ENCODE results near the gene CTNNB1.
A peak's percentile ranks its signal among the peaks of the same experiment; 100 is the strongest.

CTNNB1 gene

DNA sequence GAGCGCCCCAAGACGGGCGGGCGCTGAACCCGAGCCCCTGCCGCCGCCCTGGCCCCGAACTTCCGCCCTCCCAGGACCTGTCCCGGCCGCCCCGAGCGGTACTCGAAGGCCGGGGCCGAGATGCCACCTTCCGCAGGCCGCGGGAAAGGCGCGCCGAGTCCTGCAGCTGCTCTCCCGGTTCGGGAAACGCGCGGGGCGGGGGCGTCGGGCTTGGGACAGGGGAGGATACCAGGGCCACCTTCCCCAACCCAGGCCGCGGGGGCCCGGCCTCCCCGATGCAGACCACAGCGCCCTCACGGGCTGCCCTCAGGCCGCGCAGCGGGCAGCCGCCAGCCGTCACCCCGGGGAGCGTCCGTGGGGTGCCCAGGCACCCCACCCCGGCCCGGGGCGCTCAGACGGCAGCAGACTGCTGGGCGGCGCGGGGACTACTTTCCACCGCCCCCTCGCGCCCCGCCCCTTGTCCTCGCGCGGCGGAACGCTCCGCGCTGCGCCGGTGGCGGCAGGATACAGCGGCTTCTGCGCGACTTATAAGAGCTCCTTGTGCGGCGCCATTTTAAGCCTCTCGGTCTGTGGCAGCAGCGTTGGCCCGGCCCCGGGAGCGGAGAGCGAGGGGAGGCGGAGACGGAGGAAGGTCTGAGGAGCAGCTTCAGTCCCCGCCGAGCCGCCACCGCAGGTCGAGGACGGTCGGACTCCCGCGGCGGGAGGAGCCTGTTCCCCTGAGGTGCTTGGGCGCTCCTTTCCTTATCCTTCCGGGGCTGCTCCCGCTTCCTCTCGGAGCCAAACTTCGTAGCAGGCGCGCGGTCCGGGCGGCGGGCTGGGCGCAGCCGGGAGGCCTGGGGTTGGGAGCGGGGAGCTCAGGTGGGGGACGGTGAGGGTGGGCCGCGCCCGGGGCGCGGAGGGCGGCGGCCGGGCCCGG, at the start of gene CTNNB1:
Gene CTNNB1 (plus strand): TSS at position 556 of the 916 bp plus-strand sequence. CDS start 24,564 bp downstream, outside the sequence.
- peak; percentile 84 to 89 for DNase-seq (ENCODE audit: low read depth in 2 of 2)

DNA sequence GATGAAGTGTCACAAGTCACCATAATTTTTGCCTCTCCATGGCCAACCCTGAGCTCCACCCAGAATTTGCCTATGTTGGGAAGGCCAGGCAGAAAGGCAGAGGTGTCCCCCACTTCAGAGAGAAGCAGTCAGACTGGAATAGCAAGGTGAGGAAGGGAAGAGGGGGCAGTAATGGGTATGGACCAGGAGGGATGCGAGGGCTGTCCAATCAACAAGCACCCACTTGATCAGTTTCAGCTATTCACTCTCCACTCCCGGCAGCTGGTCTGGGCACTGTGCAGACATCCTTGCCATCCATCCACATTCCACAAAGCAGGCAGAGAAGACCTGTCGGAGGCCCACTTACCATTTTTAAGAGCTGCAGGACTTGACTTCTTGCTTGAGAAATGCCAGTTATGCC, 43.5 kb upstream of the CTNNB1 start:
- DNase-seq (ENCODE audit: low read depth in 2 of 2) = no peak

DNA sequence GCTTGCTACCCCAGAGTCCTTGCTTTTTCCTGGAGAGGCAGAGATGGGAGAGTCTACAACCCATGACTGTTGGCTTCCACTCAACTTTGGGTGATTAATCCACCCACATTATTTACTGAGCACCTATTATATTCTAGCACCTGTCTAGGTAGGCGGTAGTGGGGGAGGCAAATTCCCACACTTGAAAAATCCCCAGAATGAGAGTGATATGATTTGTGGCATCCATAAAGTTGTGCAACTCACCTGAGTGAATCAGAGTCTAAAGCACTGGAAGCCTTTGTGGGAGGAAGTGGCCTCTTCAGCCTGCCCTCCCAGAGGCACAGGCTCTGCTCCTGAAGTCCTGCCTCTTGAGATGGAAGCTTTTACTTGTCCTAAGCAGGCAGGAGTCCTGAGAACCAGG, 40.4 kb upstream of the CTNNB1 start:
- no peak for DNase-seq (ENCODE audit: low read depth in 2 of 2)

DNA sequence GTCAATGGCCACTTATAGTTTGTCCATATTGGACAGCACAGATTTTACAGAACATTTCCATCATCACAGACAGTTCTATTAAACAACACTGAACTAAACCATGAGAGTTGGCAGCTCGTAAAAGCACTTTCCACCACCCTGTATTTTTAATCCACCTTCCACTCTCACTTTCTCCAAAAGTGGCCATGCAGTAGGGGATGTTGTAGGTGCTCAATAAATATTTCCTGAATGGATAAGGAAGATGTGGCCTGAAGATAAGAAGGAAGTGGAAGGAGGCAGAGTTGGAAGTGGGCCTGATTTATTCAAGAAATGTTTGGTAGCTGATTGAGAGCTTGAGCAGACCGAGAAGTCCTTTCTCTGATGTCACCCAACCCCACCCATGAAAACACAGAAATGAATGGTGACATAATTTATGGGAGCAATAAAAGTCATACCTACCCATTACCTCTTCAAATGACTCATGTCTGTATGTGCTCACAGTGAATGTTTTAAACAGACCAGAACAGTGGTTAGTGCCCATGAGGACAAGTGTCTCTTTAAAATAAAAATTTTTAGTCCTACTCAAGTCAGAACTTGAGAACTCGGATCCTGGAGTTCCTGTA, 39.6 kb upstream of the CTNNB1 start:
- DNase-seq (ENCODE audit: low read depth in 2 of 2) = no peak

DNA sequence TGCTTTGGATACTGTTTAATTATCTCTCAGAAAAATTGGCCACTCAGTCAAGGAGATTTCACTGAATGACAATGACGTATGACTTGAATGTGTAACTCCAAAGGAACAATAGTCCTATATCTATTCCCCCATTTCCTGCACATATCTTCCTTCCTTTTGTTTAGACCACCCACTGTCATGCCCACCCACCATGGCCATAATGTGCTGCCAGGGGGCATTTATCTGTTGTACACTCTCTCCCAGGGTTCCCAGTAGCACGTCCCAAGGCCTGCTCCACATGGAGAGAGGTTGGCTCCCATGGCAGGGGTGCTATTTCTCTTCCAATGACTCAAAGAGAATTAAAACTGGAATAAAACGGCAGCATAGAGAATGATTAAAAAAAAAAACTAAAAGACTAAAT, 36.8 kb upstream of the CTNNB1 start:
- DNase-seq (ENCODE audit: low read depth in 2 of 2) = no peak

DNA sequence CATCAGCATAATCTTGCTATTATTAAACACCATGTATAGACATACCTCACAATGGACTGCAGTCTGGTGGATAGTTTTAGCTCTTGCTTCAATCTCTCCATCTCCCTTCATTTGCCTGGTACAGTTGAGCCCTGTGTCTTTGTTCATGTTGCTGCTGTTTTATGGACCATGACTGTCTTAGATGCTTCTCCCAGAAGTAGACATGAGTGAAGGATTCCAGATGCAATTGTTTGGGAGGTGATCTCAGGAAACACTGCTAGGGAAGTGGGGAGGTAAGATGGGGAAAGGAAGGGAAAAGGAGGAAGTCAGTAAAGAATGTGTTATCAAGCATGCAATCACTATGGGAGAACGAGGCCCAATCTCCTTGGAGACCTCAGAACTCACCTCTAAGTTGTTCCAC, 36.3 kb upstream of the CTNNB1 start:
- no peak for DNase-seq (ENCODE audit: low read depth in 2 of 2)

DNA sequence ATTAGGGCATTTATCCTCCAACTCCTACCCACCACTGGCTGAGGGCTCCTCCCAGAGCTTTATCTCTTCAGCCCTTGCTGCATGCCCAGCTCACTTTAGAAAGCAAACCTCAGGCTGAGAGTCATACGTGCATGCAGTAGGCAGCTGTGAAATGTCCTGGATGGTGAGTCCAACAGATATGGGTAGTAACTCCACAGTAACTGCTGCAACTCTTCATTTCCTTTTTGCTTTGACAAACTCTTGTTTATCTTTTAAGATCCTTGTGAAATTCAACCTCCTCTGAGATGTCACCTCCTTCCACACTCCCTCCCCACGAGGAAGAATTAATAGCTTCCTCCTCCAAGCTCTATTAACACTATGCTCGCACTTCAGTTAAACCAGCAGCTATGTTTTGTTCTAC, 35.9 kb upstream of the CTNNB1 start:
- DNase-seq (ENCODE audit: low read depth in 2 of 2) = no peak

DNA sequence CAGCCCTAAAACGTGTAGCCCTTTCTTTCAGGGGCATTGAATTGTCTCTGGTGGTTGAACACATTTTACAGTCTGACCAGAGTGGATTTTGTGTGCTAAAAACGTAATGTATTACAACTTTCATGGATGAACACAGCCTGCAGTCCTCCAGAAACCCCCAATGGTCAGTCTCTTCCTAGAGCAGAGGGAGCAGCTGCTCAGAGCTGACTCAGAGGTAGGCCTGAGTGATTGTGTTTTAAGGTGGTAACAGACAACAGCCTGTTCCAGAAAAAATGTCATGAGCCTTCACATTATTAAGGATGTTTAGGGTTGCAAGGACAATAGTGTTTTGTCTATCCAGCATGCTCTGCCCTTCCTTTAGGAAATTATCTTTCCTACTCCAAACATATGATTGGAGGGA, 34.5 kb upstream of the CTNNB1 start:
- no peak for DNase-seq (ENCODE audit: low read depth in 2 of 2)

DNA sequence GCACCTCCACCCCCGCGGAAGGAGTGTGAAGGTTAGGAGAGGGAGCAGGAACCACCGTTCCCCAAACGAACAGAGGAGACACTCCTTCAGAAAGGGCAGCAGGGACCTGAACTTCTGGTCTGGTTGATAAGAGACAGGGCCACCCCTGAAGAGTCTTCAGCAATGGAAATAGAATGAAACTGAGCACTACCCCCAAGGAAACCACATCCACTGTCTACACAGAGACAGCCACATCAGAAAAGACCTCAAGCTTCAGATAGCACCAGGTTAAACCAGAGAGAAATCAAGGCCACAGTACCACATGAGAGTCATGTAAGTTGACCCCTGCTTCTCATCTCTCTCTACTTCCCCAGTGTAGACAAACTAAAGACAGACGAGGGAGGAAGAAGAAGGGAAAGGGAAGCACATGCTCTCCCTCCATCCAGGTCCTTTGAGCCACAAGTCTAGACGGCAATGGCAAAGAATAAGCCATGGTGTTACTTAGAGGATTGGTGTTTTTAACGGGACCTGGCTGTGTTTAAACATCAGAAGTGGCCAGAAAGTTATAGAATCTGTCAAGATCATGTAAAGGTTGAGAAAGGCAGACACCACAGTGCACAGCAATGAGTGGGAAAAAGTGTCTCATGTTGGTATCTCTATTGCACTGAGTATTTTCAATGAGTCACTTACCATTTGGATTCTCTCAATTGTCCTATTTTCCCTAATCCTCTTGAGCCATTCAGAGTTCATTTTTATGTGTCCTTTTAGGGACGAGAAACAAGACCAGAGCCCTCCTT, 31.4 kb upstream of the CTNNB1 start:
- no peak for DNase-seq (ENCODE audit: low read depth in 2 of 2)

DNA sequence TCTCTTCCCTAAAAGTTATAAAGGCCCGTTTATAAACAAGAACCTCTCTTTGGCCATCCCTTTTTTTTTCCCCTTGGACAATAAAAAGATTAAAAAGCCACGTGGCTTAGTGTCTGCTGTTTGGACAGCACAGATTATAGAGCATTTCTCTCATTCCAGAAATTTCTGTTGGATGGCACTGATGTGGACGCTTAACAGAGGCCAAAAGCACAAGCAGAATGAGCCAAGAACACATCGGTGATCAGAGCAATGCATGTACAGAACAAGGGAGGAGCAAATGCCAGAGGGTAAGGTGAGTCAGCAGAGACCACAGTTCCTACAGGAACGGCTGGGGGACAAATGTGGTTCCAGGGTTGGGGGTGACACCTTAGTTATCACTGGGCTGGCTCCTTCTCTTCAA, 30.3 kb upstream of the CTNNB1 start:
- no peak for DNase-seq (ENCODE audit: low read depth in 2 of 2)

DNA sequence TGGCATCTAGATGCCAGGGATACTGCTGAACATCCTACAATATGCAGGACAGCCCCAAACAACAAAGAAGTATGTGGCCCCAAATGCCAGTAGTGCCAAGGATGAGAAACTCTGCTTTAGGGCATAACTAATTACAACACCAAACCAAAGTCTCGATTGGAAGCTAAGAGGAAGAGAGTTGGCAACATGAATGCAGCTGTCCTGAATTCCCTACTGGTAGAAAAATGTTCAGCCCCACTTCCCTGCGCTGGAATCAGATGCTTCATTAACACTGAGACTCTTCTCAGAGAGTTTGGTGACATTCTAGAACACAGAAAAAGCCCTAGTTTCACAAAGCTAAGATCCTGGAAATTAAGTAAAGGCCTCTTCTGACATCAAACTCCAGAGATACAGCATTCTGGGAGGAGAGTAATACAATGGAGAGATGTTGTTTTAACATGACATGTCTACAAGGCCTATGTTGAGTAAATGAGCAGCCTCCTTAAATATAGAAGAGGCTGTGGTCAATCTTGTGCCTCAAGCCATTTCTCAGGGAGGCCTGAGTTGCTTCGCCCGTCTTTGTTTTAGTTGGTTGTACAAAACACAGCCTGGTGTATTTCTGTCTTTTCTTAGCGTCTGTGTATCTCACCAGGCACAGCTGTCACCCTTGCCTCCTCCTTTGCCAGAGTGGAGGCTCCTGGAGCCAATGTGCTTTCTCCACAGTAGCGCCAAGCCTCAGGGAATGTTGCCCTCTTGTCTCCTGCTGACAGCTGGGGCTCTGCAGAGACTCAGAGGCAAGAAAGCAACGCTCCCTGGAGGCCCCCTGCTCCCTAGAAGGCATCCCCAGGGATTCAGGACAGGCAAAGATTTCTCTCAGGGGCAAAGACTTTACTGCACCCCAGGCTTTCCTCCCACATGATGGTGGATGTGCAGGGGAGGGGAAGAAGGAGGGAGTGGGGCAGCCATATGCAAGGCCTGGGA, 25.1 kb upstream of the CTNNB1 start:
- DNase-seq (ENCODE audit: low read depth in 2 of 2) = no peak

DNA sequence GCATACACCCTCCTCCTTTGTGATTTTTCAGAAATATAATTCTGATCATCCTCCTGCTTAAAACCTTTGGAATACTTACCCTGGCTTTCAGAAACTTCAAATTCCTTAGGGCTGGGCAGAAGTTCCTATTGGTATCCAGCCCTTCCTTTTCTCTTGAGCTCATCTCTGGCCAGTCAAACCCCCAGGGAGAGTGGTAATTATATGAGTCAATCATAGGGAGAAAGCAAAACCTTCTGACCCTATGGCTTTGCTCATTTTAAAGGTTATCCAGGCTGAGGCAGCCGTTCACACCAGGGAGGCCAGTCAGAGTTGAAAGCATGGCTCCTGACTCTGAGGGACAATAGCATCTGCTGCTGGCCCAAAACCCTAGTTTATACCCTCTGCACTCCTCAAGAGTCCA, 23.9 kb upstream of the CTNNB1 start:
- DNase-seq (ENCODE audit: low read depth in 2 of 2) = no peak

DNA sequence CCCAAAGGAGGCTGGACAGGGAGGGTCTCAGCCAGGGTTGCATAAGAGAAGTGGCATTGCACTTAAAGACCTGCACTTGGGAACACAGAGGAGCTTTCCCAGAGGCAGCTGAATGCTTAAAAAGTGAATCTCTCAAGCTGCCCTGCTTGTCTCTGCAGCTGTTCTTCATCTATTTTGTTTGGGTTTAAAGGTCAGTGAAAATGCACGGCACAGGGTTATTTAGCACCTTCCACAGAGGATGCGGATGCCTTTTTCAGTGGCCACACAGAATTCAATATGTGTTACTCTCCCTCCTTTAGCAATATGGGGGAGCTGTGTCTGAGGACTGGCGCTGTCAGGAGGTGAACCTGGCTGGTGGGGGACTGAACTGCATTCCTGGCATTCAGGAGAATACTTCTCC, 22.7 kb upstream of the CTNNB1 start:
- DNase-seq (ENCODE audit: low read depth in 2 of 2) = no peak

DNA sequence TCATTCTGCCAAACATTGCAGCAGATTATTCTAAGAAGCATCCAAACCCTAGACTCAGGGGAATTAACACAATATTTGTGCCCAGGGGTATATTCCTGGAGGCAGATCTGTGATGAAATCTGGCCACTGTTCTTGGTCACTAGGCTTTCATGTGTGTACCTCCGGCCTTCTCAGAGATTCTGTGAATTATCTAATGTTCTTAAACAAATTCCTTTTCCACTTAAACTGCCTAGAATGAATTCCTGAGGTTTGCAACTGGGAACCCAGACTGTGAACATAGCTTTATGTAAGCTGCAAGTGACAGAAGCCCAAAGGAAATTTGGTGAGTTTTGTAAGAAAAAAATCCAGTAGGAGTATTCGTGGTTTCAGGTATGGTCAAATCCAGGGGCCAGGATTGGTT, 20.7 kb upstream of the CTNNB1 start:
- no peak for DNase-seq (ENCODE audit: low read depth in 2 of 2)

DNA sequence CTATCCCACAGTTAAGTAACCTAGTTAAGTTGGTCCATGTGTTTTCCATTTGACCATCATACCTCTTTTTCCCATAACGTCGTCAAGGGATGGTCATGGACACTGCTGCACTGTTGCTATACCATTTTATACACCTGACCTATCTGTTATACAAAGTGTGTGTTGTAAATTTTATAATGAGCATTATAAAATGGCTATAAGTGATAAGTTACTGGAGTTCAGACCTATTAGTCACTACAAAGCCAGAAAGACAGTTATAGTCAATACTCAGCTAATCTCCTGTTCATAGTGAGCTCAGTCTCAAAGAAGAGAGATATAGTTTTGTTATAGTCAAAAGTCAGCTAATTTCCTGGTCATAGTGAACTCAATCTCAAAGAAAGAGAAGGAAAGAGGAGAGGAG, 18.9 kb upstream of the CTNNB1 start:
- no peak for DNase-seq (ENCODE audit: low read depth in 2 of 2)

DNA sequence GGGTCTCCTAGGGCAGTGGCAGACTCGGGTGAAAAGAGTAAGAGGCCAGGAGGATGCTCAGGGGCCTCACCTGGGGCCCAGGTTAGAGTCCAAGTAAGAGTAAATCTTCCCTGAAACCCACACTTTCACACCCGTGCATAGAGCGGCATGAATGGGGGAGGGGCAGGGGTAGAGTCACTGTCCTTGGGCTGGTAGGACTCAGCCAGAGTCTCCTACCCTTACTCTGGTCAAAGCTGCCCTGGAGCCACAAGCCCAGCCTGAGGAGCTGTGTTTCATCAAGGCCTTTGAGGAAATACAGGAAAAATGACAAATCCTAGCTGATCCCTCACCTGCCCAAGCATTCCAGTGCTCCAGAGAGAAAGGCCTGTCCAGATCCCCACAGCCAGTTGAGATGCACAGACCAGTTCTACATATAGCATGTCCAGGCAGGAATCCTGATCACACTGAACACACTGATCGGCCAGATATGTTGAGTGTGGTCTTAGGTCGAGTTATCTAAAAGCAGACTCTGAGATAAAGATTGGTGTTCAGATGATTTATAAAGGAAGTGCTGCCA, 16.7 kb upstream of the CTNNB1 start:
- DNase-seq (ENCODE audit: low read depth in 2 of 2) = no peak

DNA sequence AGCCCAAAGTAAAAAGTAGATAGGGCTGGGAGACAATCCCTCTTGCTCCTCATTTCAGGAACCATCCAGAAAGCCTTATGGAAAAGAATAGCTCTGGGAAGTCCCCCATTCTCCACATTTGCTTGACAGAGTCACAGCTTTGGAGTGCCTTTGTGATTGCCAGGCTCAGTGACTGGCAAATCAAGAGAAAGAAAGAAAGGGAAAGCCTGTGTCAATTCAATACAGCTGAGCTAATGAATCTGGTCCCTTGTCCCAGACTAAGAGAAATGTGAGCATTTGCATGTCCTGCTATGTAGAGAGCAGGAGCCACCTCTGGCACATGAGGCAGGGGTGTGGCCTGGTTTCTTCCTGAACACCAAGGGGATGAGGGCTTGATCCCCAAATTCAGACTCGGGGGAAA, 14.9 kb upstream of the CTNNB1 start:
- no peak for DNase-seq (ENCODE audit: low read depth in 2 of 2)

DNA sequence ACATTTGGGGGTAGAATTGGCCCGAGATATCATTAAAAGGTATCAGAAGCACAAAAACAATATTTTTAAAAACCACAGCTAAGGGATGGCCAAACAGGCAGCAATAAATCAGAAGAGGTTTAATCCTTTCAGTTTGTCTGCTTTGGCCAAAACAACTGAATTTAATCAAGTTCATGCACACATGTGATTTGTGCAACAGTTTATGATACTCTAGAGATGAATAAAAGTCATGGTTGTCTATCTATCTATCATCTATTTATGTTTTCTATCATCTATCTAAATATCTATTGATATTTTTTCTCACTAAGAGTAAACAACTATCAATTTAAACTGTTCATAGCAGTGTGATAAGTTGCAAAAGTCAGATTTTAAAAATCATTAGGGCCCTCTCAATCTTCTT, 13.0 kb upstream of the CTNNB1 start:
- no peak for DNase-seq (ENCODE audit: low read depth in 2 of 2)

DNA sequence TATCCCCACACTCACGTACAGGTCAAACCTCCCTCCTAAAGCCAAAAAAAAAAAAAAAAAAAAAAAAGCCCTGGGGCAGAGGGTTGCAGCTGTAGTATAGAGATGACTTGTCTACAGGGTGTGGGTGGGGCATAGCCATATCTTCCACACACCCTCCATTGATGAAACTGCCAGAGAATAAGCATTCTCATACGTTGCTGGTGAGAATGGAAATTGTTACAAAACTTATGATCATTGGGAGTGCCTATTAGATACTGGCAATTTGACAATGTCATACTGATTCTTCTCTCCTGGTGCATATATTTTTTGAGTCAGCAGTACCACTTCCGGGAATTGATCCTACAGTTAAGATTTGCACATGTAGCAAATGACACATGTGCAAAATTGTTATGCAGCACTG, 11.0 kb upstream of the CTNNB1 start:
- DNase-seq (ENCODE audit: low read depth in 2 of 2) = no peak

DNA sequence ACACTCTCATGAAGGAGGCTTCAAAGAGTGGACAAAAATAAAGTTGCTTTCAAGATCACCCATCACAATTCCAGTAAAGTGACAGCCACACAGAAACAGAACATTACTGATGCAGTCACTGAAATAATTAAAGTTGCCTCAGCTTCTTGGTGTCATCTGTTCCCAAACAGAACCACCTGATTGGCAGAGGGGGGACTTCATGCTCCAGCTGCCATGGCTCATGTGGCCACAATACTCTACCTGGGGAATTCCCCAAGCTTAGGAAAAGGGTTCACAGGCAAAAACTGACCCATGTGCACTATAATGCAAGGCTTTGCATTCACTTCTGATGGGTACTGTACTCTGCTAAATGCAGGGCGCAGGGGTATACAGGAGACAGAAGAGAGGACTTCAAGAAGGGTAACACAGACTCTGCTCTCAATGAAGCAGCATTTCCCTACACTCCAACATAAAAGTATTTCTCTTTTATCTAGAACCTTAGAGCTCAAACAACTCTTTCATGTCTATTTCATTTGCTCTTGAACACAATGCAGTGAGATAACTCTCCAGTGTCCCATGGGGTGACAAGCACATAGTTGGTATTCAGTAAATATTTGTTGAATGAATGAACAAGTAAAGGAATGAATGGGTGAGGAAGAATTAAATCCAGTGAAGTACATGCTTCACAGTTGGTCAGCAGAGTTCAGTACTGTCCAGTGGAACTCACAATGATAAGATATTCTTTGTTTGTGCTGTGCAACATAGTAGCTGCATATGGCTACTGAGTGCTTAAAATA, 8.6 kb upstream of the CTNNB1 start:
- no peak for DNase-seq (ENCODE audit: low read depth in 2 of 2)

All from stimulated activated CD4-positive, alpha-beta T cell treated with anti-CD3 and anti-CD28 coated beads, Interleukin-1b, Interleukin-23, amount 100 ng/mL, for 1 hour (primary cell).